ENCODE results near the gene ZNF618.

DNA sequence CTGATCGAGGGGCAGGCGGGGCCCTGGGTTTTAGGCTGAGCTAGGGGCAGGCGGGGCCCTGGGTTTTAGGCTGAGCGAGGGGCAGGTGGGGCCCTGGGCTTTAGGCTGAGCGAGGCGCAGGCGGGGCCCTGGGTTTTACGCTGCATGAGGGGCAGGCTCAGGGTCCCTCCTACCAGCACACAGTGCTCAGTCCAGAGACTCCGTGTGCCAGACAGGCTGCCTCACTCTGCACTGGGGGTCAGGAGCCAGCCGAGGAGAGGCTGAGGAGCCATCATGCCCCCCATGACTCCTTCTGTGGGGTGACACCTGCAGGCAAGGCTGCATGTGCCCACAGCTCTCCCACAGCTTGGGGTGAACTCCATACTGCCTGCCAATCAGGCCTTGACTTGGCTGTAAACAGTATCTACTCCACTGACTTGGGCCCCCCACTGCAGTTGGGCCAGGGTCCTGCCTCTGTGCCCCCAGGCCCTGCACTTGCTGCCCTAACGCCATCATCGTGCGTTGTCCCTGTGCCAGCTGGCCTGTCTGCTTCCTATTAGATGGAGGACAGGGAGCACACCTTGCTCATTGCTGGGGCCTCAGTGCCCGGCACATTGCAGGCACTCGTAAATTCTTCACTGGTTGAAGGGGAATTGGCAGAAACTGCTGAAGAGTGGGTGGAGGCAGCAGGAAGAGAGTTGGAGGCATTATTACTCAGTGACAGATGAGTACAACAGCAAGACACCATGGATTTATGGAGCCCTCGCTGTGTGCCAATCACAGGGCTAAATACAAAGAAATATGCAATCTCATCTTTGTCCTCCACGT is 123.3 kb downstream of the ZNF618 start:
- TF ChIP-seq, protein P1, sequence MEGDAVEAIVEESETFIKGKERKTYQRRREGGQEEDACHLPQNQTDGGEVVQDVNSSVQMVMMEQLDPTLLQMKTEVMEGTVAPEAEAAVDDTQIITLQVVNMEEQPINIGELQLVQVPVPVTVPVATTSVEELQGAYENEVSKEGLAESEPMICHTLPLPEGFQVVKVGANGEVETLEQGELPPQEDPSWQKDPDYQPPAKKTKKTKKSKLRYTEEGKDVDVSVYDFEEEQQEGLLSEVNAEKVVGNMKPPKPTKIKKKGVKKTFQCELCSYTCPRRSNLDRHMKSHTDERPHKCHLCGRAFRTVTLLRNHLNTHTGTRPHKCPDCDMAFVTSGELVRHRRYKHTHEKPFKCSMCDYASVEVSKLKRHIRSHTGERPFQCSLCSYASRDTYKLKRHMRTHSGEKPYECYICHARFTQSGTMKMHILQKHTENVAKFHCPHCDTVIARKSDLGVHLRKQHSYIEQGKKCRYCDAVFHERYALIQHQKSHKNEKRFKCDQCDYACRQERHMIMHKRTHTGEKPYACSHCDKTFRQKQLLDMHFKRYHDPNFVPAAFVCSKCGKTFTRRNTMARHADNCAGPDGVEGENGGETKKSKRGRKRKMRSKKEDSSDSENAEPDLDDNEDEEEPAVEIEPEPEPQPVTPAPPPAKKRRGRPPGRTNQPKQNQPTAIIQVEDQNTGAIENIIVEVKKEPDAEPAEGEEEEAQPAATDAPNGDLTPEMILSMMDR (optimal IDR thresholded peaks at IDR 0.05 in 1 of 3, IDR thresholded peaks at IDR 0.05 in 1 of 3, conservative IDR thresholded peaks at IDR 0.05 in 1 of 3; ENCODE audit: extremely low read depth in 1 of 3, insufficient read depth in 2 of 3, low read length in 3 of 3): peak in 1 of 3 experiments; percentile 2
- no peak for TF ChIP-seq EZH2 (IDR thresholded peaks at IDR 0.05; ENCODE audit: low read length)
